GM12891 (cell line): Measurements from ENCODE around the gene POLG2.
"Not testable (repeated sequence)": the region's sequence is repeated elsewhere in the genome, so short reads cannot be mapped to it uniquely, and the experiment has no call there.

Experiments used
- DNase-seq: peaks from one replicate; pipeline ENCODE4 v3.0.0; 2011; ENCODE audit warnings: low spot score; ENCODE audit not compliant: insufficient read length
- FAIRE-seq: peaks from 2 replicates; lab custom pipeline; 2011; peaks lifted over from hg19 to GRCh38; lab: Jason Lieb, UNC
- PAX5 ChIP-seq: IDR thresholded peaks from 2 replicates; pipeline ENCODE4 v1.6.1; 2011; ENCODE audit warnings: low read length, moderate library complexity, mild to moderate bottlenecking; ENCODE audit not compliant: insufficient read depth, severe bottlenecking
- POLR2A ChIP-seq: IDR thresholded peaks from 2 replicates; pipeline ENCODE4 v1.6.1; 2011; ENCODE audit warnings: low read depth, low read length, control low read depth
- POLR2AphosphoS5 ChIP-seq: IDR thresholded peaks from 2 replicates; pipeline ENCODE4 v1.6.1; 2011; ENCODE audit warnings: low read depth, low read length, control low read depth
- POU2F2 ChIP-seq: IDR thresholded peaks from 2 replicates; pipeline ENCODE4 v1.6.1; 2011; ENCODE audit warnings: low read depth, mild to moderate bottlenecking, control low read depth, low read length, moderate library complexity
- SPI1 ChIP-seq: IDR thresholded peaks from 2 replicates; pipeline ENCODE4 v1.6.1; 2011; ENCODE audit warnings: low read depth, low read length, control low read depth
- TAF1 ChIP-seq: IDR thresholded peaks from 2 replicates; pipeline ENCODE4 v1.6.1; 2011; ENCODE audit warnings: low read depth, low read length, control low read depth

POLG2 gene

DNA sequence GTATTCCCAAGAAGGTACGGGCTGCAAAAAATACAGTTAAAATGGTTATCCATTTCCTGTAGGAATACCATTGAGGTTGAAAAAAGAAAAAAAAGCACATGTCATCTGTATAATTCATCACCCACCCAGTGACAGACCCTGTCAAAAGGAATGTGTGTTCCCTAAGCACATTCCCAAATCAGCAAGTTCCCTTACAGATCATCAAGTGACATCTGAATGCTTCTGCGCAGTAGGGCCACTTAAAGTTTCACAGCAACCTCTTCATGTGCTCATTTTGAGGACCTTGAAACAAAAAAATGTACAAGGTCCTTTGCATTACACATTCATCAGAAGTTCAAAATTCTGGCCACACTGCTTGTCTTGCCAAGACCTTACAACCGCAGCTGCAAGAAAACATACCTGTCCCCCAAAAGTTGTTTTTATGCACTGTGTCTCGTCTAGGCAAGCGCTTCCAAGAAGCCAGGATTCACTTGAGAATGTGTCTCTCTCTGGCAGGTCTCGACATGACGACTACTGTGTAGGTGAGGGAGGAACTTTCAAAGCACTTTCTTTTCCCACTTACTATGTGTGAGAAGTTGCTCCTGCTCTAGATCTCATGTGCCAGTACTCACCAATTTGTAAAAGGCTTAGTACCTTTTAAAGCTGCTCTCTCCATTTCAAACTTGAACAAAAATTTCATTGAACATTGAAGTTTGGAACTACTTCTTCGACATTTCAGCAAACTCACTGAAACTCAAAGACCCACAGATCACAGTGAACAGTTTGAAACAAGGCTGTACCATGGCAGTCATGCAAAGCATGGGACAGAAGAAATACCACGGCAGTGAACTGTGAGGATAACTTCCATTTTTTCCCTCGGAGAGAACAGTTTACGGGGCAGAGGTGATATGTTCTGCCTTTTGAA is 4.3 kb upstream of the POLG2 start:
- FAIRE-seq: no peak
- DNase-seq: no peak
- TF ChIP-seq POLR2A (peak; percentile 20; the same call in 1 of the 2 replicates), TAF1 (no peak), POU2F2 (no peak), SPI1 (no peak), PAX5 (no peak), POLR2AphosphoS5 (peak; percentile 39)

GRCh38 chr17:64500487-64500859 is 3.6 kb upstream of the POLG2 start:
- FAIRE-seq: no peak
- no peak for TF ChIP-seq TAF1
- TF ChIP-seq SPI1: no peak
- no peak for DNase-seq

GRCh38 chr17:64499805-64500486 is 3.1 kb upstream of the POLG2 start:
- TF ChIP-seq PAX5: no peak
- no peak for TF ChIP-seq SPI1
- TF ChIP-seq POLR2A: peak; percentile 82
- no peak for TF ChIP-seq POU2F2
- TF ChIP-seq TAF1: no peak
- peak; percentile 73; the same call in 1 of the 2 replicates for TF ChIP-seq POLR2AphosphoS5
- DNase-seq (no peak), FAIRE-seq (no peak)

DNA sequence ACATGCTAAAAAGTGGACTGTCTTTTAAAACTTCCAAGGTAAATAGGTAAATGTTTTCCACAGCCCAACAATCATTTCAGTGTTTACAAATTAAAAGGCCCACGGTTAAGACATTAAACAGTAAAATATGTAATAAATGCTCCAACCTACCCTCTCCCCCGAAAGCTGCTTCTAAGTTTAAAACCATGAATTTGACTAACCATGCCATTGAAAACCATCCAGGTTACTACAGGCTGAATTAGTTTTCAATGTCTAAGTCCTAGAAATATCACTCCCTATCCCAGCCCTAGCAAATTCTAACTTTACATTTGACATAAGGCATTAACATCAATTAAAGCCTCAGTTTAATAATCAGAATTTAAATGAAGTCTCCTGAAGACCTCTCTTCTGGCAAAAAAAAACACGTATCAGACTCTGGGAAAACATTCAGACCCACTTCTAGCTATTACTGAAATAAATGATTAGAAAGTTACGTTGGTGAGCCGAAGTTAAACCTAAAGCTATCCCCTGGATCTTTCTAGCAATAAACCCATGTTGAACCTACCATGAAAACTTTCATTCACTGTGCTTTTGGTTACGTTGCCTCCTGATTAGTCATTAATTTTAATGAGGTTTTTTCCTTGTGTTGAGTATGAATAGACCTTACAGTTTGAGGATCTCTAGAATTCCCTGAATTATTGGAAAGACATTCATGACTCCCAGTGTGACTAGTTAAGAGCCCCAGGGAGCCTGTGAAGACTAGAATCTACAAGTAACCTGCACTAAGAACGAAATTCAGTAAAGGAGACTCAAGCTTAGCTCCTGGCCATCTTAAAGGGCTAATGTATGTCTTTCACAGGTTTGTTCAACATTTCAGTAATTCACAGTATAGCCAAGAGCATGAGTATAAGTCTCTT is 1.7 kb upstream of the POLG2 start:
- DNase-seq (no peak), FAIRE-seq (no peak)
- no peak for TF ChIP-seq PAX5
- no peak for TF ChIP-seq TAF1
- TF ChIP-seq SPI1: no peak
- no peak for TF ChIP-seq POU2F2
- TF ChIP-seq POLR2A: peak; percentile 90
- peak; percentile 83 for TF ChIP-seq POLR2AphosphoS5

- TF ChIP-seq POLR2AphosphoS5 (no peak), POLR2A (peak; percentile 13; the same call in 1 of the 2 replicates)
- FAIRE-seq (no peak), DNase-seq (no peak)
Observed at GRCh38 chr17:64497565-64498035, 746 bp upstream of the POLG2 start.

DNA sequence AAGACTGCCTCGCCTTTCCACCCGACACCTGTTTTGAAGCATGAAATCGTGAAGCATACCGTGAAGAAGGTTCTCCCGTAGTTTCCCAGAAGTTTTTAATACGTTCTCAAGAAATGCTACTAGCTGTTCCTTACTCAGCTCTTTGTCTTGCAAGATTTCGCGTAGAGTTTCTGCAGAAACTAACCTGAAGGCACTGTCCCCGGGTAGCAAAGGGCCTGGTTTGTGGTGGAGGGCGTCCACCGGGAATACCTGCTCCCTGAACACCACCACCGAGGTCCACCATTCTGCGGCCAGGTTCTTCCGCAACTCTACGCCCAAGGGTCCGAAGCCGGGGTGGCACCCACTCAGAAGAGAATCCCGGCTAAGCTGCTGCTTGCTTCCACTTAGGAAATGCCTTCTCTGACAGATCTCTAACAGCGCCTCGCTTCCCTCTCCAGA is 487 bp downstream of the POLG2 start:
- no peak for TF ChIP-seq PAX5
- no peak for TF ChIP-seq POLR2AphosphoS5
- no peak for TF ChIP-seq POU2F2
- TF ChIP-seq POLR2A: no peak
- no peak for TF ChIP-seq TAF1
- no peak for TF ChIP-seq SPI1
- DNase-seq: no peak
- no peak for FAIRE-seq

DNA sequence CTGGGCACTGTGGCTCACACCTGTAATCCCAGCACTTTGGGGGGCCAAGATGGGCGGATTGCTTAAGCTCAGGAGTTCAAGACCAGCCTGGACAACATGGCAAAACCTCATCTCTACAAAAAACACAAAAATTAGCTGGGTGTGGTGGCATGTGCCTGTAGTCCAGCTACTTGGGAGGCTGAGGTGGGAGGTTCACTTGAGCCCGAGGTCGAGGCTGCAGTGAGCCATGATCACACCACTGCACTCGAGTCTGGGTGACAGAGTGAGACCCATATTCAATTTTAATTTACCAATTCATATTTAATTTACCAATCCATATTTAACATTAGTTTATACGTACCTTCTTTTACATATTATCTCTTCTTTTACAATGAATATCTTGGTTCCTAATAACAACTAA is 1.6 kb downstream of the POLG2 start:
- FAIRE-seq, DNase-seq: not testable (repeated sequence)

DNA sequence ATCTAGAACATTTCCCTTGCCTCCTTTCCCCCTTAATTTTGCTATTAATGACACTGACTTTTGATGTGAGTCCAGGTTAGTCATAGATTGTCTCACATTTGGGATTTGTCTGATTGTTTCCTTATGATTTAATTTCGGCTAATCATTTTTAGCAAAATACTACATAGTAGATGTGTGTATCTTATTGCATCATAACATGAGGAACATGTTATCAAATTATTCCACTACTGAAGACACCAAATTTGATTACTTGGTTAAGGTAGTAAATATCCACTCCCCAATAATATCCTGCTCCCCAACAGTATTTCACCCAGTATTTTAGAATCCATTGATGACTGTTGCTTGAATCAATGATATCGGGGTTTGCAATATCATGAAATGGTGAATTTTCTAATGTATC is 2.7 kb downstream of the POLG2 start:
- TF ChIP-seq POLR2AphosphoS5 (no peak), TAF1 (no peak), SPI1 (no peak), POU2F2 (no peak), POLR2A (no peak)

DNA sequence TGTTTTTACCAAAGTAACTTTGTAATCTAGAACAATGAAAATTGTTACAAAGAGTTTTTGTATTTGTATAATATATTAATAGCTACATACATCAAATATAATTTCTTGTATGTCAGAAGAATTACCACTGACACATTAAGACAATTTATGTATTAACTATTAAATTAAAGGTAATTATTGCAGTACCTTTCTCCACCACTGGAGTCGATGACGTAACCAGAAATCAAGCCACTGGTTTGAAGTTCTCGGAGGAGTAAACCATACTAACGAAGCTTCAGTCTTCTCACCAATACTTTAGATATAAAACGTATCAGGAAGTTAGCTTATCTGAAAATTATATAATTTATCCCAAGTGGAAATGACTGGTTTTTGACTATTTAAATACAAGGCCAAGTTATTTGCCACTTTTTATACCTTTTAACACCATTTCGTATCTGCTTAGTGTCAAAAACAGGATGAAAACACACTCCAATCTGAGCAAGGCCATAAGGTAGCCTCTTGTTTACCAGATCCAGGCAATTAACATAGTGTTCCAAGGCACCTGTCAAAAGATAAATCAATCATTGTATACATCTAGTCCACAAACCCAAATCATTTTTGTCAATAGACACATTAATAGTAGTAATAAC is 4.3 kb downstream of the POLG2 start:
- DNase-seq (no peak), FAIRE-seq (no peak)
- TF ChIP-seq POLR2A: no peak
- TF ChIP-seq PAX5: no peak
- TF ChIP-seq POLR2AphosphoS5: no peak
- TF ChIP-seq TAF1: no peak

More for the DNA sequence above, 2.7 kb downstream of the POLG2 start:
- DNase-seq (no peak), FAIRE-seq (no peak)

GRCh38 chr17:64491994-64492393 is 4.9 kb downstream of the POLG2 start:
- FAIRE-seq: no peak
- DNase-seq: no peak
- TF ChIP-seq SPI1 (no peak), POU2F2 (no peak), POLR2AphosphoS5 (no peak), POLR2A (no peak), PAX5 (no peak), TAF1 (no peak)
